SK-N-SH (cell line): ENCODE data around the gene IGDCC3. TPM values are rescaled to one million over a fixed set of nuclear protein-coding genes. Genes with fewer than 3 reads are reported as not detected.

ENCODE experiments used
- CTCF ChIA-PET: fragments of 300-600, 350-600 bp; formaldehyde crosslinking; extraction: SDS; loops from one replicate; lab custom pipeline; 2021; lab: Yijun Ruan, JAX
- POLR2A ChIA-PET: fragments of 350-600 bp; sonication (Branson Sonifier 250); formaldehyde crosslinking; extraction: SDS; loops from one replicate; lab custom pipeline; 2020; ENCODE audit warnings: antibody characterized with exemption, inconsistent platforms; lab: Yijun Ruan, JAX
- DNase-seq: peaks from one replicate; pipeline ENCODE4 v3.0.0; 2012
- H2AFZ ChIP-seq: fragments of 200-600 bp; sonication (generic); 2 replicates; pipeline ENCODE4 v1.8.1; 2016; ENCODE audit warnings: antibody characterized with exemption, mild to moderate bottlenecking, low read depth
- H3F3A ChIP-seq: fragments of 200-600 bp; sonication (generic); replicated peaks from 2 replicates; pipeline ENCODE3; 2016; ENCODE audit warnings: antibody characterized with exemption, mild to moderate bottlenecking; ENCODE audit not compliant: insufficient read depth
- H3K27ac ChIP-seq, 2 experiments: fragments of 200-500 bp in 1 of 2; fragments of 200-600 bp in 1 of 2; sonication (Bioruptor generic) in 1 of 2; sonication (generic), shearing (Covaris generic) in 1 of 2; 2 replicates each; pipeline versions ENCODE4 v1.5.1 to v1.6.1; 2014 to 2016; ENCODE audit warnings: low read depth in 2 of 2, inconsistent platforms in 1 of 2, low read length in 1 of 2, mild to moderate bottlenecking in 1 of 2, mixed read lengths in 1 of 2
- H3K27me3 ChIP-seq: fragments of 200-600 bp; sonication (generic), shearing (Covaris generic); 2 replicates; pipeline ENCODE4 v1.6.1; 2016; ENCODE audit warnings: mixed run types; ENCODE audit not compliant: insufficient read depth
- H3K36me3 ChIP-seq, 2 experiments: fragments of 200-500 bp in 1 of 2; fragments of 200-600 bp in 1 of 2; sonication (Bioruptor generic) in 1 of 2; sonication (generic) in 1 of 2; replicated peaks in 1 of 2; 2 replicates each; pipeline versions ENCODE3 to v1.5.1; 2014 to 2016; ENCODE audit warnings: low read length in 1 of 2, mild to moderate bottlenecking in 1 of 2; ENCODE audit not compliant: insufficient read depth in 2 of 2, control insufficient read depth in 1 of 2
- H3K4me1 ChIP-seq, 2 experiments: fragments of 200-500 bp in 1 of 2; fragments of 200-600 bp in 1 of 2; sonication (Bioruptor generic) in 1 of 2; sonication (generic), shearing (Covaris generic) in 1 of 2; 2 replicates each; pipeline versions ENCODE4 v1.5.1 to v1.6.1; 2014 to 2016; ENCODE audit warnings: low read depth in 1 of 2, low read length in 1 of 2, mixed run types in 1 of 2; ENCODE audit not compliant: insufficient read depth in 2 of 2, control insufficient read depth in 1 of 2
- H3K4me2 ChIP-seq: fragments of 200-600 bp; sonication (generic), shearing (Covaris generic); 2 replicates; pipeline ENCODE4 v1.6.1; 2017; ENCODE audit warnings: mixed run types
- H3K4me3 ChIP-seq, 2 experiments: fragments of 200-500 bp in 1 of 2; fragments of 200-600 bp in 1 of 2; sonication (Bioruptor generic) in 1 of 2; sonication (generic), shearing (Covaris generic) in 1 of 2; 2 replicates each; pipeline versions ENCODE4 v1.5.1 to v1.8.1; 2014 to 2016; ENCODE audit warnings: low read depth in 2 of 2, inconsistent platforms in 1 of 2, low read length in 1 of 2, mild to moderate bottlenecking in 1 of 2, mixed read lengths in 1 of 2, moderate library complexity in 1 of 2
- H3K79me2 ChIP-seq: fragments of 200-600 bp; sonication (generic); 2 replicates; pipeline ENCODE4 v1.8.1; 2017; ENCODE audit warnings: mild to moderate bottlenecking; ENCODE audit not compliant: insufficient read depth
- H3K9ac ChIP-seq: fragments of 200-600 bp; sonication (generic); 2 replicates; pipeline ENCODE4 v1.6.1; 2017; ENCODE audit warnings: mixed run types
- H3K9me2 ChIP-seq: fragments of 200-600 bp; sonication (generic); 2 replicates; pipeline ENCODE4 v1.6.1; 2017; ENCODE audit warnings: mixed run types
- H3K9me3 ChIP-seq: fragments of 200-600 bp; sonication (generic); 2 replicates; pipeline ENCODE4 v1.6.1; 2017; ENCODE audit warnings: mixed run types, mild to moderate bottlenecking, moderate library complexity
- H4K20me1 ChIP-seq: fragments of 200-600 bp; sonication (generic); 2 replicates; pipeline ENCODE4 v1.6.1; 2017; ENCODE audit warnings: mild to moderate bottlenecking, mixed run types; ENCODE audit not compliant: insufficient read depth
- EZH2phosphoT487 ChIP-seq: fragments of 200-600 bp; sonication (generic); IDR thresholded peaks from 2 replicates; pipeline ENCODE4 v1.6.1; 2017; ENCODE audit warnings: low read depth, mixed run types, mild to moderate bottlenecking, antibody characterized with exemption, moderate library complexity, borderline replicate concordance
- FOXJ3 ChIP-seq: sonication (generic); formaldehyde crosslinking; IDR thresholded peaks from 2 replicates; pipeline ENCODE4 v1.5.1; 2020; ENCODE audit warnings: mild to moderate bottlenecking, missing genetic modification reagents
- FOXM1 ChIP-seq: IDR thresholded peaks from 2 replicates; pipeline ENCODE4 v1.4.0; 2012; ENCODE audit warnings: low read depth, mild to moderate bottlenecking
- GATA2 ChIP-seq: sonication (generic); formaldehyde crosslinking; IDR thresholded peaks from 2 replicates; pipeline ENCODE4 v1.5.0; 2020; ENCODE audit warnings: mild to moderate bottlenecking, missing genetic modification reagents
- MAX ChIP-seq: IDR thresholded peaks from 2 replicates; pipeline ENCODE4 v1.4.0; 2012; ENCODE audit warnings: low read depth
- MXI1 ChIP-seq: IDR thresholded peaks from 2 replicates; pipeline ENCODE4 v1.6.1; 2012; ENCODE audit warnings: mild to moderate bottlenecking, low read depth, low read length, improper control_type of control experiment
- PBX3 ChIP-seq: IDR thresholded peaks from 2 replicates; pipeline ENCODE4; 2012
- RAD21 ChIP-seq: IDR thresholded peaks from 2 replicates; pipeline ENCODE4 v1.6.1; 2012; ENCODE audit warnings: mild to moderate bottlenecking, low read length
- REST ChIP-seq: IDR thresholded peaks from 2 replicates; pipeline ENCODE4 v1.6.1; 2012; ENCODE audit warnings: mild to moderate bottlenecking, low read depth, low read length, moderate library complexity
- RFX5 ChIP-seq: IDR thresholded peaks from 2 replicates; pipeline ENCODE4 v1.6.1; 2012; ENCODE audit warnings: mild to moderate bottlenecking, improper control_type of control experiment, low read length
- SIN3A ChIP-seq: IDR thresholded peaks from 2 replicates; pipeline ENCODE4 v1.6.1; 2012; ENCODE audit warnings: low read depth, mild to moderate bottlenecking, low read length, moderate library complexity, borderline replicate concordance
- ZBTB33 ChIP-seq: IDR thresholded peaks from 2 replicates; pipeline ENCODE4 v1.4.0; 2012; ENCODE audit warnings: low read depth, borderline replicate concordance
- WGBS: methylation state at CpG from one replicate; pipeline ENCODE4 v1.1.6; 2017; ENCODE audit warnings: low lambda C conversion rate; 5-methylcytosine and 5-hydroxymethylcytosine counted together
- polyA plus RNA-seq, 3 experiments: library from polyadenylated mRNA; depleted of rRNA; stranded (reverse); fragments of >200 nt; gene quantifications; 2 replicates each; pipeline ENCODE4 v1.2.3, GENCODE V29; 2012

The IGDCC3 gene
- polyA plus RNA-seq, 1 of the 3 experiments (the other 2 are of a cell fraction), result 0.43 TPM

- H3K9ac ChIP-seq, result no peak overlapping the region
Measured at GRCh38 chr15:65423150-65423975, 45.6 kb upstream of the IGDCC3 start.

GRCh38 chr15:65421360-65422215 lies 43.8 kb upstream of the IGDCC3 start:
- Histone ChIP-seq H4K20me1 (no peaks in the 10 kb centered on the region), H2AFZ (peak overlapping the region; percentile 76; the same call in 1 of the 2 replicates), H3K27ac (no peak overlapping the region), H3F3A (no peaks in the 10 kb centered on the region), H3K4me1 (peaks cover 9 to 17% of the 10 kb centered on the region in 2 experiments; a peak in 3 of 4 replicates), H3K79me2 (no peaks in the 10 kb centered on the region), H3K36me3 (no peaks in the 10 kb centered on the region), H3K4me2 (peak overlapping the region; percentile 86), H3K4me3 (peak overlapping the region; percentile 55 to 75; a peak in 3 of 4 replicates), H3K9ac (no peak overlapping the region), H3K27me3 (no peaks in the 10 kb centered on the region), H3K9me2 (no peaks in the 10 kb centered on the region), H3K9me3 (no peaks in the 10 kb centered on the region)
- CTCF ChIA-PET, result interaction anchor here (1.0 to 7.4 kb wide), 9 partner anchors 13 to 105 kb away, joined by 3 to 71 read pairs (median 4); no protein-coding TSS in a partner anchor
- POLR2A ChIA-PET, result interaction anchor here (1.5 kb wide), 1 partner anchor 117 kb away, joined by 6 read pairs; the partner anchor contains the start of gene RNU5B-1
- DNase-seq, result peak; percentile 62
- WGBS, result 24% methylated on average over 26 of the region's 39 CpGs
- TF ChIP-seq GATA2 (CRISPR knock-in tag) (no peak), MAX (no peak), FOXJ3 (CRISPR knock-in tag) (no peak), ZBTB33 (no peak), PBX3 (no peak), RFX5 (no peak), MXI1 (no peak), EZH2phosphoT487 (no peak), RAD21 (no peak)

More at GRCh38 chr15:65423150-65423975, 45.6 kb upstream of the IGDCC3 start:
- DNase-seq, result no peak
- no peaks in the 10 kb centered on the region for H3K36me3 ChIP-seq
- peaks cover 5 to 15% of the 10 kb centered on the region in 2 experiments; a peak in 2 of 4 replicates for H3K4me1 ChIP-seq
- H2AFZ ChIP-seq, result no peak overlapping the region
- H3K79me2 ChIP-seq, result no peaks in the 10 kb centered on the region
- no peaks in the 10 kb centered on the region for H3K9me2 ChIP-seq
- H3K27me3 ChIP-seq, result no peaks in the 10 kb centered on the region
- ChIA-PET POLR2A (no interaction called here), CTCF (interaction anchor here (7.4 kb wide), 1 partner anchor 23 kb away, joined by 71 read pairs; no protein-coding TSS in a partner anchor)
- no peaks in the 10 kb centered on the region for H3K9me3 ChIP-seq
- H3K27ac ChIP-seq, result no peak overlapping the region
- peak overlapping the region; percentile 47; the same call in 1 of the 2 replicates for H3K4me2 ChIP-seq
- WGBS, result 54% methylated on average over 11 of the region's 28 CpGs
- no peaks in the 10 kb centered on the region for H4K20me1 ChIP-seq
- peak overlapping the region in 1 of 2 experiments; percentile 55; a peak in 2 of 4 replicates for H3K4me3 ChIP-seq
- TF ChIP-seq REST (0 out of 2 replicates have a peak, but pooled peaks have one; percentile 13), GATA2 (CRISPR knock-in tag) (no peak), FOXM1 (no peak), SIN3A (no peak)
- TF ChIP-seq, all 33 proteins: peak for 1
- H3F3A ChIP-seq, result no peaks in the 10 kb centered on the region
